GM18868 (cell line): ENCODE data around the gene B3GNT4.
"Not testable (repeated sequence)": the region's sequence is repeated elsewhere in the genome, so short reads cannot be mapped to it uniquely, and the experiment has no call there.

Source experiments
- ATAC-seq: cut with Tn5 transposase; IDR thresholded peaks from one replicate; pipeline ENCODE4 v1.9.1; 2021; ENCODE audit warnings: mild to moderate bottlenecking, moderate library complexity; ENCODE audit not compliant: unreplicated experiment

Gene B3GNT4

DNA sequence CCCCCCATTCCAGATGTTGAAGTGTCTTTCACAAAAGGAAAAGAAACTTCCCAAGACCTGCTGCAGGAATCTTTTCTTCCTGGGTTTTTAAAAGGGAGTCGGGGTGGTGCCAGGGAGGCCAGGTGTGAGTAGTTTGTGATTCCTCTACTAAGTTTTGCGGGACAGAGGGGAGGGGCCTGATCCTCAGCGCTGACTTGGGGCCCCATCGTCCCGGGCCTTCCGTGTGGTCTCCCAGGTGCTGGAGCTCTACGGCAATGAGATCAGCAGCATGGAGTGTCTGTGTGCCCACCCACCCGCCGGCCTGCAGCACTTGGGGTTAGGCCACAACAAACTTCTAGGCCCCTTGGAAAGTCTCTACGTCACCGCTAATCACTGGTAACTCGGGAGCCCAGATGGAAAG lies 16.0 kb upstream of the B3GNT4 start:
- no peak for ATAC-seq

DNA sequence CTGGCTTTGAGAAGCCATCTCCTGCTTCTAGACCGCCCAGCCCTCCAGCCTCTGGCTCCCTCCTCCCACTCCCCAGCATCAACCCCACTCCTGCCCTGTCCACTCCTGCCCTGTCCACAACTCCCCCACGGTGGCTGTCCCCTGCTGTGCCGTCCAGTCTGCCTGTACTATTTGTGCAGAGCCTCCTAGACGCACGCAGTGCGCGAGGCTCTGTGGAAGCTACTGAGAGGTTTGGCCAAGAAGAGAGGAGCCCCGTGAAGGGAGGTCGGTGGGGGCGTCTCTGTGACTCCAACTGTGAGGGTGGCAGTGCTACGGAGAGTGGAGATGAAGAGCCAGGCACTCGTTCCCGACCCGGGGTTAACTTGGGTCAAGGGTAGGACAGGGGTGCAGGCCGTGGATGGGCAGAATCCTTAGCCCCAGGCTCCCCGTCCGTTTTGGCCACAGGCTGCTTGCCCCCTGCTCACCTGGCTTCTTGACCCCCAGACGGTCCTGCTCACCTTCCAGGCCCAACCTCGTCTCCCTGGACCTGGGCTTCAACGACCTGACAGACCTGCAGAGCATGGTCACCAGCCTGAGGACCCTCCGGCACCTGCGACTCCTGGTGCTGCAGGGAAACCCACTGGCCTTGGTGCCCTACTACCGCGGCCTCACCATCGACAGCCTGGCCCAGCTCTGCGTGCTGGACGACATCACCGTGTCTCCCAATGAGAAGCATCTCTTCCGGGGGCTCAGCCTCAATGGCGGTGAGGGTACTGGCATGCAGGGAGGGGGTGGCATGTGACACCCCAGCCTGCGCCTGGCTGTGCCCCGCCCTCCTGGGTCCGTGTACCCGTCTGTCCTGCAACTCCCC lies 13.7 kb upstream of the B3GNT4 start:
- ATAC-seq = no peak

DNA sequence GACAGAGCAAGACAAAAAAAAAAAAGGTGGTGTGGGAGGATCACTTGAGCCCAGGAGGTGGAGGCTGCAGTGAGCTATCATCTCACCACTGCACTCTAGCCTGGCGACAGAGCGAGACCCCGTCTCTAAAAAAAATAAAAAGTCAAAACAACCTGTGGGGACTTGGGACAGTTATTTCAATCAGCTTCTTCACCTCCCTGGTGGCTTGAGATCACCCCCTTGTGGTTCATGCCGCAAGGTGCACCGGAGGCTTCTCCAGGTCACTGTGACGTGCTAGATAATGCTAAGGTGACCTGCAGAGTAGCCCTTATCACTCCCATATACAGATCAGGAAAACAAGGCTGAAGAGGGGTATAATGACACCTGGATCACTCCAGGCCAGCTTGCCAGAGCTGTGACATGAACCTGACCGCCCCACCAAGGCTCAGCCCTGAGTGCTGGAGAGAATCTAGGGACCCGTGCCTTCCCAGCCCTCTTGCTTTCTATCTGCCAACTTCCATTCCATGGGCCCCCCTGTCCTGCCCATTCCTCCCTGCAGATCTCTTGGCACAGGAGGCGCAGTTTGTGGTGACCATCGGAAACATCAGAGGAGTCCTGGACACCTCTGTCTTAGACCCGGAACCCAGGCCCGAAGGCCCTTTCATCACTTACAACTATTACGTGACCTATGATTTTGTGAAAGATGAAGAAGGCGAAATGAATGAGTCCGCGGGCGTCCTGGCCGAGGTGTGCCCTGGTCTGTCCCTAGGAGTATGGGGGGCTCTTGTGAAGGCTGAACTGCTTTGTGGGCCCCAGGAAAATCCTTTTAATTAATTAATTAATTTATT lies 12.5 kb upstream of the B3GNT4 start:
- no peak for ATAC-seq

DNA sequence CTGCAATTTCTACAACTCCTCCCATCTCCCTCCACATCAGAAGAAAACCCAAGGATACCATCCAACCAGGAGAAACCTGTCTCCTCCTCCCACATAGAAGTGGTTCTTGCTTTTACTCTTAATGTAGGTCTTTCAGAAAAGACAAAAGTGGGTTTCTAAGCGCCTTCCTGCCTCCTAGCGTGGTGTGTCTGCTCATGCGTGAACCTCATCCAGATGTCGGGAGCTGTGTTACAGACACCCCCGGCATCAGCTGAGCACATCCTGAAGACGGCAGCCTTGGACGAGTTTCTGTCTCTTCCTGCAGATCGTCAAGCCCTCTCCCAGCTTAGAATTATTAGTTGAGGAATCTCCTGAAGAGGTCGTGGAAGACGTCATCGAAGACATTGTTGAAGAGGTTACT lies 11.1 kb upstream of the B3GNT4 start:
- ATAC-seq = no peak

DNA sequence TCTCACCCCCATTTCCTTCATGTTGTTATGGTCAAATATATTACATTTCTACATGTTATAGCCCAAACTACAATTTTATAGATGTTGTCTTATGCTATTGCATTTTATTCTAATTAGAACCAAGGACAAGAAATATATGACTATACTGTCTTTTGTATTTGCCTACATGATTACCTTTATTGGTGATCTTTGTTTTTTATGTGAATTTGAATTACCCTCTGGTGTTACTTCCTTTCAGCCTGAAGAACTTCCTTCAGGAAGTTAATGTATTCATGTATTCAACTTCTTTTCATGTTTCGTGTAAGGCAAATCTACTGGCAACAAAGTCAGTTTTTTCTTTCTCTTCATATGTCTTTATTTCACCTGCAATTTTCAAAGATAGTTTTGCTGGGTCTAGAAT lies 8.7 kb upstream of the B3GNT4 start:
- no peak for ATAC-seq

DNA sequence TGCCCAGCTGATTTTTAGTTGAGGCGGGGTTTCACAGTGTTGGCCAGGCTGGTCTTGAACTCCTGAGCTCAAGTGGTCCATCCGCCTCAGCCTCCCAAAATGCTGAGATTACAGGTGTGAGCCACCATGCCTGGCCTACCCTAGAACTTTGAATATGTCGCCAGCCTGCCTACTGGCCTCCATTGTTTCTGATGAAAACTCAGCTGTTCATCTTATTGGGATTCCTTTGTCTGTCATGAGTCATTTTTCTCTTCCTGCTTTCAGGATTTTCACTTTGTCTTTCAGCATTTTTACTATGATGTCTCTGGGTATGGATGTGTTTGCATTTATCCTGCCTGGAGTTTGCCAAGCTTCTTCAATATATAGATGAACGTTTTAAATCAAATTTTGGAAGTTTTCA lies 8.1 kb upstream of the B3GNT4 start:
- no peak for ATAC-seq

DNA sequence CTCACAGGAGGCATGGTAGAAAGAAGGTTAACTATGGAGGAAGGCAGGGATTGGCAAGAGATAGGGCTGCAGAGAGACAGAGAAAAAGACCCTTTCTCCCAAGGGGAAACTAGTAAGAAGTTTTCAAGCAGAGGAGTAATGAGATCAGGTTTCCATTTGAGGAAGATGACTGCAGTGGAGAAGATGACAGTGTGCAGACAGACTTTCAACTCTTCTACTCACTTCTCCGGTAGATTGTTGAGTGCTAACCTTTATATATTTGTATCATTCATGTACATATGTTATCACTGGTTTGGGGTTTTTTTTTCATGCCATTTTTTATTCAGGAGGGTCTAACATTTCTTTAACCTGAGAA lies 5.9 kb upstream of the B3GNT4 start:
- no peak for ATAC-seq

DNA sequence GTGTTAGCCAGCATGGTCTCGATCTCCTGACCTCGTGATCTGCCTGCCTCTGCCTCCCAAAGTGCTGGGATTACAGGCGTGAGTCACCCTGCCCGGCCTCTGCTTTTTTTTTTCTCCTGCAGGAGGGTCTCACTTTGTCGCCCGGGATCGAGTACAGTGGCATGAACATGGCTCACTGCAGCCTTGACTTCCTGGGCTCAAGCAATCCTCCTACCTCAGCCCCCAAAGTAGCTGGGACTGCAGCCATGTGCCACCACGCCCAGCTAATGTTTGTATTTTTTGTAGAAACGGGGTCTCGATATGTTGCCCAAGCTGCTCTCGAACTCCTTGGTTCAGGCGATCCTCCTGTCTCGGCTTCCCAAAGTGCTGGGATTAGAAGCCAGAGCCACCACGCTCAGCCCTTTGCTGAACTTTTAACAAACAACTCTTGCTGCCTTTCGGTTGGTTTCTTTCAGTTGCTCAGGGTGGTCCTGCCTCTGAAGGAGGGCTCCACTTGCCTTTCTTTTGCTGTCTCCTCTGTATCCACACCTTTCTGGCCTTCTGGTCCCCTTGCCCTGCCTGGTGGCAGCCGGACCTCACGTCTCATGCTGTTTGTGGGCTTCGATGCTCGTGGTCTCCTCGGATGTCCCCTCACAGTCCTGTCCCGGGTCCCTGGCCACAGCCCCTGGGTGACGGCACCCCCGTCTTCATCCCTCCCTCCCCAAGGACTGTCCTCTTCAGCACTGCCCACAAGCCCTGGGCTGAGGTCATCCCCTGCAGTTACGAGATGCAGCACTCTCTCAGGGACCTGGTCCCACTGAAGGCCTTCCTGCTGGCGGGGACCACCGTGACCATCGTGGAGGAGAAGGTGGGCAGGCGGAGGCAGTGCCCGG lies 3.8 kb upstream of the B3GNT4 start:
- ATAC-seq = no peak

DNA sequence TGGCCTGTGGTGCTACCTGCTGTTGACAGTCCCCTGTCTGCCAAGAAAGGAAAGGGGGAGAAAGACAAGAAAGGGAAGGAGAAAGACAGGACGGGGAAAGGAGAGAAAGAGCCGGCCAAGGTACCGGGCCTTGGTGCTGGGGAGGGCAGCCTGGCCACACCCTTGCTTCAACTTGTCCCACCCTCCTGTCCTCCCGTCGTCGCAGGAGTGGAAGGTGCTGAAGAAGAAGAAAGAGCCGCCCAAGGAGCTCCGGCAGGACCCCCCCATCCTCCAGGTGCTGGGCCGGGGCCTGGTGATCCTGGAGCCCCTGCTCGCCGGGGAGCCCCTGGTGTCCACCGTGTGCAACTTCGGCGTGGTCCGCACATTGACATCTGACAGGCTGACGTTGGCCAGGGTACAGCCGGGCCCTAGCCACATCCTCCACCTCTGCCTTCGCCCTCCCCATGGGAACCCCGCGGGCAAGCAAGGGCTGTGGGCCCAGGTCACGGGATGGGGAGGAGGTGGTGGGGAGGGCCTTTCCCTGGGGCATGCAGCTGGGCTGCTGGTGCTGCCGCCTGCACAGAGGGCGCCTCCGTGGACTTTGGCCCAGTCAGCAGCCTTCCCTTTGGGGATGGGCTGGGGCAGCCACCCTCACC lies 2.9 kb upstream of the B3GNT4 start:
- no peak for ATAC-seq

DNA sequence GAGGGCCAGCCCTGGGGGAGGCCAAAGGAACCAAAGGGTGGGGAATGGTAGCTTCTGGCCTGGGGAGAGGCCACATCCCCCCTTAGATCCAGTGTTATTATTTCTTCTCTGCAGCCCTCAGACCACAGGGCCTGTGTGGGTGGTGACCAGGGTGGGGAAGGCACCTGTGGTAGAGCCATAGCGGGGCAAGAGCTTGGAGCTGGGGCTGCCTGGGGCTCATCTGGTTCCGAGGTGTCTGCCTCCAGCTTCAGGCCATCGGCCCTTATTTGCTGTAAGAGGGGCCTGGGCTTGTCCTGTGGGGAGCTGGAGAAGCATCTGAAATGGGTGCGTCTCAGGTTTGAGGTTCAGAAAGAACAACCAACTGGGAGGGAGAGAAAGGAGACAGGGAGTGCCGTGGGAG lies 2.1 kb upstream of the B3GNT4 start:
- no peak for ATAC-seq

DNA sequence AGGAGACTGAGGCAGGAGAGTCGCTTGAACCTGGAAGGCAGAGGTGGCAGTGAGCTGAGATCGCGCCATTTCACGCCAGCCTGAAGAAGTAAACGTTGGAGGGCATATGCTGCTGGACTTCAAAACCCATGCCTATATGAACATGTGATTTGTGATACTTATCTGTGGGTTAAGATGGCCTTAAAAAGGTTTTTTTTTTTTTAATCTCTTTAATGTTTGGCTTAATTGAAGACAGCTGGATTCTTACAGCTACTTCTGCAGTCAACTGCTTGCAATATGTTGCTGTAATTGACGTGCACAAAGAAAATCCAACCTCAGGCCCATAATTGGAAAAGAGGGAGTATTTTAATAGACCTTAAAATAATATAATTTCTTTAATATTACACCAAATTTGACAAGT lies 1.5 kb upstream of the B3GNT4 start:
- no peak for ATAC-seq

DNA sequence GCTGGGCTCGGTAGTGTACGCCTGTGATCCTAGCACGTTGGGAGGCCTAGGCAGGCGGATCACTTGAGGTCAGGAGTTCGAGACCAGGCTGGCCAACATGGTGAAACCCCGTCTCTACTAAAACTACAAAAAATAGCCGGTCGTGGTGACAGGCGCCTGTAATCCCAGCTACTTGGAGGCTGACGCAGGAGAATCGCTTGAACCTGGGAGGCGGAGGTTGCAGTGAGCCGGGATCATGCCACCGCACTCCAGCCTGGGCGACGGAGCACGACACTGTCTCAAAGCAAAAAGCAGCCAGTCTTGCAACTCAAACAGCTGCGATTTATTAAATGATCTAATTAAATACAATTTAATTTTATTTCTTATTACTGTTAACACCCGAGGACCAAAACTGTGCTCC lies 698 bp upstream of the B3GNT4 start:
- not testable (repeated sequence) for ATAC-seq

DNA sequence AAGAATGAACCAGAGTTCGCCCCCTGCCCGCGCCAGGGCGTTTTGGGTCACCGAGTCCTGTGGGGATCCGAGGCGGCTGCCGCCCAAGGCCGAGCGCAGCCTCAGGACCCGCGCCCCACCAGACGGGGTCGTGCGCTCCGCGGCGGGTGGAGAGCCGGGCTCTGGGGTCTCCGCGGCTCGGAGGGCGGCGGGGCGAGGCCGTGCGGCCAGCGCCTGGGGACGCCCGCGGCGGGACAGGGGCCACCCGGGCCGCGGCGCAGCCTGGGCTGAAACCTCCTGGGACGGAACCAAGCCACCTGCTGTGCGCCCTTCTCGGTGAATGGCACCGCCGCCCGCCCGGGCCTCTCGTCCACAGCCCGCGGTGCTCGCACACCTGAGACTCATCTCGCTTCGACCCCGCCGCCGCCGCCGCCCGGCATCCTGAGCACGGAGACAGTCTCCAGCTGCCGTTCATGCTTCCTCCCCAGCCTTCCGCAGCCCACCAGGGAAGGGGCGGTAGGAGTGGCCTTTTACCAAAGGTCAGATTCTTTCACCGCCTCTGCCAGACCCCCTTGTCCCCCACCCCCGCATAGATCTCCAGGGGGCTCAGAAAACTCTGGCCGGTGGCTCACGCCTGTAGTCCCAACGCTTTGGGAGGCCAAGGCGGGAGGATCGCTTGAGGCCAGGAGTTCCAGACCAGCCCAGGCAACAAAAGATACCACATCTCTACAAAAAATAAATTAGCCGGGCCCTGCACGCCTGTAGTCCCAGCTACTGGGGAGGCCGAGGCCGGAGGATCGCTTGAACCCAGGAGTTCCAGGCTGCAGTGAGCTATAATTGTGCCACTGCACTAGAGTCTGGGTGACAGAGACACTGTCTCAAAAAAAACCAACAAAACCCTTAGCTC lies 901 bp downstream of the B3GNT4 start:
- ATAC-seq = no peak

DNA sequence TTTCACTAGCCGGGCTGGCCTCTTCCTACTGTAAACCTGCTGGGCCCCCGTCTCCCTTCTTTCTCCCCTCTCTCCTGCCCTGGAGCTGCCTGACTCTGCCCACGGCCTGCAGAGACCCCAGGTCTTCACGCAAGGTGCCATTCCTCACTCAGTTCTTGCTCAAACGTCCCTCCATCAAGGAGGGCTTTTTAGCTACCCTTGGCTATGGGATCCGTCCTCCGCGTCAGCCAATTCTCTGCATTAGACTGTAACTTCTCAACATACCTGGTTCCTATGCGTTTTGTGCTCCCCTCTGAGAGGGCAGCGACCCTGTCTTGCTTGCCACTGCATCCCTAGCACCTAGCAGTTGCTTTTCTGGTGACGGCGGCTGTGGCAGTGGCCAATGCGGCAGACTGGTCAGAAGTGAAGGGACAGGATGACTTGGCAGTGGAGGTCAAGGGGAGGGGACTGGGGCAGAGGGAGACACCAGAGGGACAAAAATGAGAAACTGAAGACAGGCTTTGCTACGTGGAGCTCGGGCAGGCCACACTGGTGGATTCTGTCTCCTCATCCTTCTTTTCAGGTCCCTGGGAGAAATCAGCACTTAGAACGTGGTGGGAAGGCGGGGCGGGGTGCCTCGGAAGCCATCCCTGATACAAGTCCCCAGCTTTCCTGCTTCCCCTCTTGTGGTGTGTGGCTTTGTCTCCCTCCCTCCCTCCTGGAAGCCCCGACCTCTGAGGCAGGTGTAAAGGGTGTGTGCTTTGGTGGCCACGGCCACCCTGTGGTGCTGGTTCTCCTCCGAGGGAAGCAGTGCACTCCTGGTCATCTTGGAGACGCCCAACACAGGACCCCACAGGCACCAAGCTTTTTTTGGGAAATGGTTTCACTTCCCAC lies 1.8 kb downstream of the B3GNT4 start:
- ATAC-seq = no peak

DNA sequence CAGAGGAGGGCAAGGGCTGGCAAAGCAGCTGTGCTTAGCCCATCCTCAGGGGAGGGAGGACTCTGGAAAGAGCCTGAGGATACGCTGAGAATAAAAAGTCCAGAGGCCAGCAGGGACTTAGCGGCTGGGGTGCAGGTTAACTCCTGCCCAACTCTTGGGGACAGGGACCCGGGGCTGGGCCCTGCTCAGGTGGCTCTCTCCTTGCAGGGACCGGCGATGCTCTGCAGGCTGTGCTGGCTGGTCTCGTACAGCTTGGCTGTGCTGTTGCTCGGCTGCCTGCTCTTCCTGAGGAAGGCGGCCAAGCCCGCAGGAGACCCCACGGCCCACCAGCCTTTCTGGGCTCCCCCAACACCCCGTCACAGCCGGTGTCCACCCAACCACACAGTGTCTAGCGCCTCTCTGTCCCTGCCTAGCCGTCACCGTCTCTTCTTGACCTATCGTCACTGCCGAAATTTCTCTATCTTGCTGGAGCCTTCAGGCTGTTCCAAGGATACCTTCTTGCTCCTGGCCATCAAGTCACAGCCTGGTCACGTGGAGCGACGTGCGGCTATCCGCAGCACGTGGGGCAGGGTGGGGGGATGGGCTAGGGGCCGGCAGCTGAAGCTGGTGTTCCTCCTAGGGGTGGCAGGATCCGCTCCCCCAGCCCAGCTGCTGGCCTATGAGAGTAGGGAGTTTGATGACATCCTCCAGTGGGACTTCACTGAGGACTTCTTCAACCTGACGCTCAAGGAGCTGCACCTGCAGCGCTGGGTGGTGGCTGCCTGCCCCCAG lies 2.8 kb downstream of the B3GNT4 start:
- no peak for ATAC-seq

DNA sequence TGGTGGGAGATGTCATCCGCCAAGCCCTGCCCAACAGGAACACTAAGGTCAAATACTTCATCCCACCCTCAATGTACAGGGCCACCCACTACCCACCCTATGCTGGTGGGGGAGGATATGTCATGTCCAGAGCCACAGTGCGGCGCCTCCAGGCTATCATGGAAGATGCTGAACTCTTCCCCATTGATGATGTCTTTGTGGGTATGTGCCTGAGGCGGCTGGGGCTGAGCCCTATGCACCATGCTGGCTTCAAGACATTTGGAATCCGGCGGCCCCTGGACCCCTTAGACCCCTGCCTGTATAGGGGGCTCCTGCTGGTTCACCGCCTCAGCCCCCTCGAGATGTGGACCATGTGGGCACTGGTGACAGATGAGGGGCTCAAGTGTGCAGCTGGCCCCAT lies 3.5 kb downstream of the B3GNT4 start:
- ATAC-seq = no peak

DNA sequence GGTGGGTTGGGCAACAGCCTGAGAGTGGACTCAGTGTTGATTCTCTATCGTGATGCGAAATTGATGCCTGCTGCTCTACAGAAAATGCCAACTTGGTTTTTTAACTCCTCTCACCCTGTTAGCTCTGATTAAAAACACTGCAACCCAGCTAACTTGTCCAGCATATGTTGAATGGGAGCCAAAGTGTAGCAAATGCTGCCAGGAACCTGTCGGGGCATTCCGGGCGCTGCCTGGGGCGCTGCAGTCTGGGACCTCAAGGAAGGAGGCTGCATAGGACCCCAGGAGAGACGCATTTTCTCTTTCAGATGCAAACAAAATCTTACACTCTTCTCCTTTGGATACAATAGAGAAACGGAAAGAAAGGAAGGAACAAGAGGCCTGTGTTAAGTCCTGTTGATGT lies 3.9 kb downstream of the B3GNT4 start:
- ATAC-seq = no peak
